ENCODE results near the gene ACVR2B. TPM values are rescaled to one million over a fixed set of nuclear protein-coding genes. Genes with fewer than 3 reads are reported as not detected.

The ACVR2B gene
- total and polyA plus RNA-seq, 3 experiments from 2014 or later, result 0.43 to 6.0 (median 5.5) TPM

GRCh38 chr3:38454178-38454883 is 641 bp downstream of the ACVR2B start:
- POLR2A ChIA-PET, result interaction anchor here (0.6 to 1.3 kb wide), 2 partner anchors 44 to 80 kb away, joined by 3 to 5 read pairs; no protein-coding TSS in a partner anchor
- Mint-ChIP-seq H3K36me3 (peaks cover 0 to 4% (median 0%) of the 10 kb centered on the region in 3 donors), H3K27ac (peak overlapping the region in 7 of 8 donors; percentile 75 to 91 (median 89)), H3K4me1 (peaks cover 13 to 32% (median 14%) of the 10 kb centered on the region in 3 donors), H3K4me3 (peak overlapping the region; percentile 91 to 97 (median 96)), H3K27me3 (peaks cover 11 to 15% of the 10 kb centered on the region in 2 donors), H3K9me3 (no peaks in the 10 kb centered on the region)
- Histone ChIP-seq H3K4me3 (ENCODE audit: low read length) (peak overlapping the region; percentile 47), H3K27me3 (ENCODE audit: insufficient read depth, low read length, poor library complexity, severe bottlenecking) (no peaks in the 10 kb centered on the region), H3K36me3 (ENCODE audit: insufficient read depth, low read length) (no peaks in the 10 kb centered on the region), H3K27ac (ENCODE audit: low read depth, low read length) (peak overlapping the region; percentile 55), H3K9me3 (ENCODE audit: low read length) (no peaks in the 10 kb centered on the region), H3K4me1 (ENCODE audit: insufficient read depth, low read length) (peaks cover 21% of the 10 kb centered on the region)
- DNase-seq, result peak in 3 of 5 donors; percentile 13 to 48 (median 26)
- CTCF ChIA-PET, result interaction anchor here (1.4 to 2.6 kb wide), 4 partner anchors 11 to 108 kb away, joined by 3 to 11 read pairs (median 7); partner anchors contain the start of gene XYLB

GRCh38 chr3:38454884-38455638 is 1.4 kb downstream of the ACVR2B start:
- Histone ChIP-seq H3K9me3 (ENCODE audit: low read length) (no peaks in the 10 kb centered on the region), H3K27ac (ENCODE audit: low read depth, low read length) (peak overlapping the region; percentile 55), H3K36me3 (ENCODE audit: insufficient read depth, low read length) (no peaks in the 10 kb centered on the region), H3K4me1 (ENCODE audit: insufficient read depth, low read length) (peaks cover 21% of the 10 kb centered on the region), H3K4me3 (ENCODE audit: low read length) (peak overlapping the region; percentile 47), H3K27me3 (ENCODE audit: insufficient read depth, low read length, poor library complexity, severe bottlenecking) (no peaks in the 10 kb centered on the region)
- DNase-seq, result peak in 4 of 5 donors; percentile 16 to 54 (median 38)
- Mint-ChIP-seq H3K27ac (peak overlapping the region in 5 of 8 donors; percentile 23 to 89 (median 55)), H3K4me1 (peaks cover 13 to 32% (median 14%) of the 10 kb centered on the region in 3 donors), H3K27me3 (peaks cover 7 to 15% of the 10 kb centered on the region in 2 donors), H3K9me3 (no peaks in the 10 kb centered on the region), H3K4me3 (peak overlapping the region; percentile 91 to 97 (median 96)), H3K36me3 (peaks cover 0 to 4% (median 0%) of the 10 kb centered on the region in 3 donors)
- ChIA-PET POLR2A (interaction anchor here (0.6 to 1.3 kb wide), 3 partner anchors 29 to 81 kb away, joined by 3 to 5 read pairs (median 3); no protein-coding TSS in a partner anchor), CTCF (interaction anchor here (1.0 to 2.6 kb wide), 5 partner anchors 11 to 109 kb away, joined by 3 to 11 read pairs (median 5); partner anchors contain the start of gene XYLB)

GRCh38 chr3:38455639-38456430 is 2.1 kb downstream of the ACVR2B start:
- Mint-ChIP-seq H3K27me3 (peaks cover 7 to 15% of the 10 kb centered on the region in 2 donors), H3K4me3 (peak overlapping the region; percentile 88 to 96 (median 95)), H3K4me1 (peaks cover 13 to 37% (median 14%) of the 10 kb centered on the region in 3 donors), H3K27ac (peak overlapping the region in 5 of 8 donors; percentile 23 to 66 (median 55)), H3K36me3 (peaks cover 0 to 4% (median 0%) of the 10 kb centered on the region in 3 donors), H3K9me3 (no peaks in the 10 kb centered on the region)
- H3K27me3 ChIP-seq (ENCODE audit: insufficient read depth, low read length, poor library complexity, severe bottlenecking), result no peaks in the 10 kb centered on the region
- DNase-seq, result no peak
- H3K4me3 ChIP-seq (ENCODE audit: low read length), result peak overlapping the region; percentile 47
- CTCF ChIA-PET, result interaction anchor here (0.7 to 2.6 kb wide), 7 partner anchors 10 to 110 kb away, joined by 3 to 11 read pairs (median 4); partner anchors contain the start of genes EXOG and XYLB
- peaks cover 21% of the 10 kb centered on the region for H3K4me1 ChIP-seq (ENCODE audit: insufficient read depth, low read length)
- no peaks in the 10 kb centered on the region for H3K9me3 ChIP-seq (ENCODE audit: low read length)
- POLR2A ChIA-PET, result interaction anchor here (1.0 to 1.3 kb wide), 2 partner anchors 30 to 82 kb away, joined by 3 read pairs; no protein-coding TSS in a partner anchor
- H3K27ac ChIP-seq (ENCODE audit: low read depth, low read length), result no peak overlapping the region
- H3K36me3 ChIP-seq (ENCODE audit: insufficient read depth, low read length), result no peaks in the 10 kb centered on the region

GRCh38 chr3:38457111-38458003 is 3.7 kb downstream of the ACVR2B start:
- Histone ChIP-seq H3K4me1 (ENCODE audit: insufficient read depth, low read length) (peaks cover 21% of the 10 kb centered on the region), H3K27ac (ENCODE audit: low read depth, low read length) (no peak overlapping the region), H3K36me3 (ENCODE audit: insufficient read depth, low read length) (no peaks in the 10 kb centered on the region), H3K9me3 (ENCODE audit: low read length) (no peaks in the 10 kb centered on the region), H3K4me3 (ENCODE audit: low read length) (no peak overlapping the region), H3K27me3 (ENCODE audit: insufficient read depth, low read length, poor library complexity, severe bottlenecking) (no peaks in the 10 kb centered on the region)
- Mint-ChIP-seq H3K27me3 (peaks cover 7 to 15% of the 10 kb centered on the region in 2 donors), H3K9me3 (no peaks in the 10 kb centered on the region), H3K36me3 (peaks cover 0 to 4% (median 0%) of the 10 kb centered on the region in 3 donors), H3K4me3 (peak overlapping the region in 3 of 7 donors; percentile 13 to 96 (median 74)), H3K27ac (peak overlapping the region in 2 of 8 donors; percentile 11 to 29), H3K4me1 (peaks cover 13 to 37% (median 14%) of the 10 kb centered on the region in 3 donors)
- CTCF ChIA-PET, result interaction anchor here (0.7 to 2.6 kb wide), 5 partner anchors 23 to 111 kb away, joined by 3 to 11 read pairs (median 4); partner anchors contain the start of genes EXOG and XYLB
- POLR2A ChIA-PET, result no interaction called here
- no peak for DNase-seq

GRCh38 chr3:38458796-38459498 is 5.3 kb downstream of the ACVR2B start:
- peaks cover 5 to 32% (median 8%) of the 10 kb centered on the region in 3 donors for H3K4me1 Mint-ChIP-seq
- H3K27ac Mint-ChIP-seq, result no peak overlapping the region
- H3K9me3 Mint-ChIP-seq, result no peaks in the 10 kb centered on the region
- H3K27me3 Mint-ChIP-seq, result peaks cover 0 to 7% of the 10 kb centered on the region in 2 donors
- H3K27me3 ChIP-seq (ENCODE audit: insufficient read depth, low read length, poor library complexity, severe bottlenecking), result no peaks in the 10 kb centered on the region
- H3K4me1 ChIP-seq (ENCODE audit: insufficient read depth, low read length), result peaks cover 15% of the 10 kb centered on the region
- H3K36me3 ChIP-seq (ENCODE audit: insufficient read depth, low read length), result no peaks in the 10 kb centered on the region
- H3K27ac ChIP-seq (ENCODE audit: low read depth, low read length), result no peak overlapping the region
- POLR2A ChIA-PET, result no interaction called here
- CTCF ChIA-PET, result interaction anchor here (1.0 to 2.2 kb wide), 2 partner anchors 21 to 112 kb away, joined by 4 to 7 read pairs; partner anchors contain the start of gene XYLB
- no peak for DNase-seq
- peaks cover 0 to 4% (median 0%) of the 10 kb centered on the region in 3 donors for H3K36me3 Mint-ChIP-seq
- H3K9me3 ChIP-seq (ENCODE audit: low read length), result no peaks in the 10 kb centered on the region
- peak overlapping the region in 1 of 7 donors; percentile 18 for H3K4me3 Mint-ChIP-seq
- H3K4me3 ChIP-seq (ENCODE audit: low read length), result no peak overlapping the region

GRCh38 chr3:38459499-38460048 is 5.9 kb downstream of the ACVR2B start:
- Mint-ChIP-seq H3K27me3 (peaks cover 0 to 5% of the 10 kb centered on the region in 2 donors), H3K27ac (no peak overlapping the region), H3K36me3 (peaks cover 0 to 2% (median 0%) of the 10 kb centered on the region in 3 donors), H3K4me3 (no peak overlapping the region), H3K9me3 (no peaks in the 10 kb centered on the region), H3K4me1 (peaks cover 3 to 29% (median 5%) of the 10 kb centered on the region in 3 donors)
- H3K27ac ChIP-seq (ENCODE audit: low read depth, low read length), result no peak overlapping the region
- no peaks in the 10 kb centered on the region for H3K27me3 ChIP-seq (ENCODE audit: insufficient read depth, low read length, poor library complexity, severe bottlenecking)
- POLR2A ChIA-PET, result no interaction called here
- H3K36me3 ChIP-seq (ENCODE audit: insufficient read depth, low read length), result no peaks in the 10 kb centered on the region
- peaks cover 15% of the 10 kb centered on the region for H3K4me1 ChIP-seq (ENCODE audit: insufficient read depth, low read length)
- no peak overlapping the region for H3K4me3 ChIP-seq (ENCODE audit: low read length)
- no peaks in the 10 kb centered on the region for H3K9me3 ChIP-seq (ENCODE audit: low read length)
- CTCF ChIA-PET, result interaction anchor here (2.2 kb wide), 1 partner anchor 20 kb away, joined by 7 read pairs; no protein-coding TSS in a partner anchor
- DNase-seq, result no peak
